GM12878 (cell line): Measurements from ENCODE around the gene OXER1. TPM values are rescaled to one million over a fixed set of nuclear protein-coding genes. Genes with fewer than 3 reads are reported as not detected.

Source experiments
- ATAC-seq: fragments of 200-7000 bp; cut with Tn5 transposase; 3 replicates; pipeline ENCODE4 v1.9.1; 2020; ENCODE audit warnings: mild to moderate bottlenecking, moderate library complexity
- BruUV-seq: library from RNA; stranded (reverse); fragments of 400-500 nt; replicated peaks from 2 replicates; lab custom pipeline; 2021; lab: Mats Ljungman, UMichigan
- CTCF ChIA-PET: fragments of 300-600 bp; sonication (Branson Sonifier 250); formaldehyde crosslinking; extraction: SDS; loops from one replicate; lab custom pipeline; 2021; ENCODE audit warnings: inconsistent platforms; lab: Yijun Ruan, JAX
- POLR2A ChIA-PET: fragments of 350-600 bp; formaldehyde crosslinking; extraction: SDS; loops from one replicate; lab custom pipeline; 2021; ENCODE audit warnings: inconsistent platforms; lab: Charles Lee
- RAD21 ChIA-PET: fragments of 300-600 bp; sonication (Branson Sonifier 250); formaldehyde crosslinking; loops from one replicate; lab custom pipeline; 2023; ENCODE audit warnings: antibody characterized with exemption; ENCODE audit not compliant: unreplicated experiment; lab: Charles Lee
- SMC1A ChIA-PET: fragments of 300-600 bp; sonication (Branson Sonifier 250); formaldehyde crosslinking; loops from one replicate; lab custom pipeline; 2023; ENCODE audit not compliant: unreplicated experiment, uncharacterized antibody; lab: Charles Lee
- DNase-seq: peaks from one replicate; pipeline ENCODE4 v3.0.0-alpha.2; 2011; ENCODE audit warnings: low read depth, low spot score
- FAIRE-seq: peaks from 3 replicates; lab custom pipeline; 2011; peaks lifted over from hg19 to GRCh38; lab: Jason Lieb, UNC
- H2AFZ ChIP-seq: 2 replicates; pipeline ENCODE4 v1.6.0; 2011; ENCODE audit warnings: low read depth, low read length, control low read depth; ENCODE audit not compliant: control insufficient read depth
- H3K27ac ChIP-seq: 2 replicates; pipeline ENCODE4 v1.5.1; 2011; ENCODE audit warnings: control low read depth; ENCODE audit not compliant: control insufficient read depth, insufficient read depth
- H3K27me3 ChIP-seq, 2 experiments: replicated peaks in 1 of 2; 2 replicates each; pipeline versions ENCODE4 v1.6.0 to v1.6.1; 2011; ENCODE audit warnings: low read length in 1 of 2; ENCODE audit not compliant: control insufficient read depth in 2 of 2, insufficient read depth in 2 of 2
- H3K36me3 ChIP-seq, 2 experiments: 2 replicates each; pipeline ENCODE4 v1.5.1; 2011; ENCODE audit warnings: low read length in 1 of 2; ENCODE audit not compliant: control insufficient read depth in 2 of 2, insufficient read depth in 2 of 2
- H3K4me1 ChIP-seq: 2 replicates; pipeline ENCODE4 v1.6.1; 2011; ENCODE audit warnings: mild to moderate bottlenecking, low read length, moderate library complexity, mixed read lengths; ENCODE audit not compliant: control insufficient read depth, insufficient read depth
- H3K4me2 ChIP-seq: 2 replicates; pipeline ENCODE4 v1.6.0; 2011; ENCODE audit warnings: control low read depth; ENCODE audit not compliant: control insufficient read depth, insufficient read depth
- H3K4me3 ChIP-seq: fragments of 200-600 bp; sonication (generic); 2 replicates; pipeline ENCODE4 v1.5.1; 2016
- H3K79me2 ChIP-seq: 2 replicates; pipeline ENCODE4 v1.6.0; 2011; ENCODE audit warnings: low read length; ENCODE audit not compliant: control insufficient read depth, insufficient read depth
- H3K9ac ChIP-seq: 2 replicates; pipeline ENCODE4 v1.8.0; 2011; ENCODE audit warnings: low read length, control low read depth, mixed read lengths; ENCODE audit not compliant: control insufficient read depth, insufficient read depth
- H3K9me3 ChIP-seq: replicated peaks from 3 replicates; pipeline ENCODE4 v1.5.1; 2011; ENCODE audit warnings: mild to moderate bottlenecking, low read length; ENCODE audit not compliant: control insufficient read depth, insufficient read depth
- H4K20me1 ChIP-seq: 2 replicates; pipeline ENCODE4 v1.6.0; 2011; ENCODE audit not compliant: control insufficient read depth, insufficient read depth
- EGR1 ChIP-seq, 2 experiments: IDR thresholded peaks; 1 replicate in 1 of 2; 2 replicates in 1 of 2; pipeline ENCODE4 v1.6.1; 2011 to 2012; ENCODE audit warnings: low read depth in 2 of 2, low read length in 2 of 2, borderline replicate concordance in 1 of 2, mild to moderate bottlenecking in 1 of 2, moderate library complexity in 1 of 2
- FOS ChIP-seq: IDR thresholded peaks from 3 replicates; pipeline ENCODE4 v1.6.1; 2011; ENCODE audit warnings: borderline replicate concordance; ENCODE audit not compliant: insufficient read length; ENCODE audit errors: extremely low read depth
- HDGF ChIP-seq: fragments of 450-650 bp; IDR thresholded peaks from 2 replicates; pipeline ENCODE4 v1.6.1; 2016; ENCODE audit warnings: antibody characterized with exemption
- KDM1A ChIP-seq: fragments of 200-600 bp; sonication (generic); IDR thresholded peaks from 2 replicates; pipeline ENCODE4 v1.6.1; 2016; ENCODE audit warnings: borderline replicate concordance
- KLF5 ChIP-seq: fragments of 450-650 bp; IDR thresholded peaks from 2 replicates; pipeline ENCODE4 v1.6.1; 2014; ENCODE audit warnings: mild to moderate bottlenecking; ENCODE audit not compliant: partially characterized antibody
- LARP7 ChIP-seq: fragments of 450-650 bp; IDR thresholded peaks from 2 replicates; pipeline ENCODE4 v1.6.1; 2017; ENCODE audit warnings: mild to moderate bottlenecking
- NFYB ChIP-seq: IDR thresholded peaks from 2 replicates; pipeline ENCODE4 v1.6.1; 2011; ENCODE audit warnings: low read depth, mild to moderate bottlenecking, low read length, improper control_type of control experiment, moderate library complexity; ENCODE audit not compliant: insufficient read depth
- PAX5 ChIP-seq: IDR thresholded peaks from 2 replicates; pipeline ENCODE4 v1.6.1; 2011; ENCODE audit warnings: low read depth, low read length, borderline replicate concordance
- SMAD1 ChIP-seq: fragments of 450-650 bp; IDR thresholded peaks from 2 replicates; pipeline ENCODE4 v1.6.1; 2018; ENCODE audit warnings: mild to moderate bottlenecking, low read depth; ENCODE audit not compliant: partially characterized antibody
- SMC3 ChIP-seq: IDR thresholded peaks from 2 replicates; pipeline ENCODE4 v1.6.1; 2011; ENCODE audit warnings: low read length, improper control_type of control experiment, borderline replicate concordance
- ZBED1 ChIP-seq: IDR thresholded peaks from 2 replicates; pipeline ENCODE4 v1.6.1; 2016; ENCODE audit warnings: borderline replicate concordance
- ZNF207 ChIP-seq: fragments of 450-650 bp; IDR thresholded peaks from 2 replicates; pipeline ENCODE4 v1.6.1; 2014; ENCODE audit warnings: antibody characterized with exemption, mild to moderate bottlenecking, borderline replicate concordance
- WGBS: methylation state at CpG from one replicate; pipeline ENCODE4 v1.1.6; 2016; ENCODE audit warnings: low lambda C conversion rate; ENCODE audit not compliant: insufficient replicate concordance, insufficient coverage; ENCODE audit errors: missing lambda C conversion rate; 5-methylcytosine and 5-hydroxymethylcytosine counted together
- in situ Hi-C: fragments of 300-500 bp; cut with MboI; formaldehyde crosslinking; loops from 9 replicates; pipeline ENCODE4 v1.14.3; 2018; ENCODE audit warnings: mixed read lengths
- intact Hi-C: fragments of 100-400 bp; cut with micrococcal nuclease; formaldehyde crosslinking; loops from one replicate; pipeline ENCODE4 v1.14.2; 2022; ENCODE audit not compliant: unreplicated experiment
- polyA plus RNA-seq, 11 experiments: library from polyadenylated mRNA; depleted of rRNA in 4 of 11; unstranded in 6 of 11; stranded (reverse) in 5 of 11; fragments of >200 nt; fragmentation: Nextera tagmentation in 4 of 11; fragmentation: Illumina TruSeq in 1 of 11; extraction: Ambion mirVana in 4 of 11; extraction: Trizol in 1 of 11; gene quantifications; 1 replicate in 1 of 11; 2 replicates in 10 of 11; pipeline versions ENCODE4 v1.2.1 to v1.2.3, GENCODE V29; 2011 to 2016; ENCODE audit warnings: inconsistent platforms in 2 of 11, missing spikeins in 2 of 11, low read depth in 1 of 11
- total RNA-seq, 4 experiments: library from RNA; depleted of rRNA in 3 of 4; stranded (reverse); fragments of >200 nt in 3 of 4; fragmentation: Illumina TruSeq in 1 of 4; extraction: Trizol in 1 of 4; gene quantifications; 2 replicates each; pipeline versions ENCODE4 v1.2.1 to v1.2.3, GENCODE V29; 2013 to 2021
- TF ChIP-seq, protein P1 (sequence below): fragments of 450-650 bp; IDR thresholded peaks from 2 replicates; pipeline ENCODE4 v1.6.1; 2016; ENCODE audit warnings: mild to moderate bottlenecking, moderate library complexity, borderline replicate concordance
- TF ChIP-seq, protein P2 (sequence below): fragments of 450-650 bp; IDR thresholded peaks from 2 replicates; pipeline ENCODE4 v1.6.1; 2017; ENCODE audit warnings: mild to moderate bottlenecking

The OXER1 gene
- total and polyA plus RNA-seq, 10 of the 15 experiments (the other 5 are each of a cell fraction or from before 2014, with no cell fraction given) = 0.11 to 8.6 (median 3.3) TPM

DNA sequence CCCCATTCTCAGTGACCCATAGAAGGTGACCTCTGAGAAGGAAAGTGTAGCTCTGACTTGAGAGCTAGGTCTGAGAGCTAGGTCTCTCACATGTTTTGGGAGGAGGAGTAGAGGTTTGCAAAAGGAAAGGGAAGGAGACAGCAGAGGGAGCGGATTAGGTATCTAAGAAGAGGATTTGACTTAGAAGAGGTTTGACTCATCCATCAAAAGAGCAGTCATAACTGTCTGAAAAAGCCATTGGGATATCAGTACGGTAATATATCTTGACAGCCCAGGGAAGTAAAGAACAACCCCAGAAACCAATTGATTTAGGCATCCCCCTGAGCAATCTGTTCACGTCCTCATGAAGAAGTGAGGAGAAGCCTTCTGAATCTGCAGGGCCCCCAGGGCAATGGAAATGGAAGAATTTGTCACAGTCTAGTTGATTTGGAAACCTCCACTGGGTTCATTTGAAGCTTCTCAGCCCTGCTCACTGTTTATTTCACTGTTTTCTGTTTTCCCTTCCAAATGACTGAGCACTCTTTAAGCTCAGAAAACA lies 19.3 kb downstream of the OXER1 start:
- in situ Hi-C loops (no loop called here), intact Hi-C loops (no loop called here)
- SMC1A ChIA-PET = interaction anchor here (0.9 to 1.4 kb wide), 2 partner anchors 8 to 10 kb away, joined by 3 read pairs; no protein-coding TSS in a partner anchor
- no peaks in the 10 kb centered on the region for H3K4me1 ChIP-seq
- no peak overlapping the region for H3K27ac ChIP-seq
- H2AFZ ChIP-seq = no peak overlapping the region
- no peak overlapping the region for H3K4me2 ChIP-seq
- peaks cover 0 to 4% of the 10 kb centered on the region in 2 experiments; a peak in 1 of 4 replicates for H3K36me3 ChIP-seq
- RAD21 ChIA-PET = interaction anchor here (0.6 kb wide), 1 partner anchor 9 kb away, joined by 3 read pairs; no protein-coding TSS in a partner anchor
- no peaks in the 10 kb centered on the region for H3K27me3 ChIP-seq
- CTCF ChIA-PET = interaction anchor here (0.6 to 2.1 kb wide), 3 partner anchors 31 to 178 kb away, joined by 3 to 7 read pairs (median 3); no protein-coding TSS in a partner anchor
- no peak for FAIRE-seq
- H3K4me3 ChIP-seq = no peak overlapping the region
- H3K9me3 ChIP-seq = no peaks in the 10 kb centered on the region; the same call in 2 of the 3 replicates
- H3K79me2 ChIP-seq = no peaks in the 10 kb centered on the region
- no peaks in the 10 kb centered on the region for H4K20me1 ChIP-seq
- no peak overlapping the region for H3K9ac ChIP-seq
- 94% methylated on average over 3 of the region's 3 CpGs for WGBS
- DNase-seq = no peak
- TF ChIP-seq SMC3 (no peak), KLF5 (no peak), FOS (no peak), PAX5 (no peak), ZNF207 (no peak), HDGF (no peak), NFYB (no peak), KDM1A (no peak), LARP7 (no peak), SMAD1 (no peak), EGR1 (IDR thresholded peaks at IDR 0.05; ENCODE audit: borderline replicate concordance in 1 of 2, low read depth in 2 of 2, low read length in 2 of 2) (no peak), ZBED1 (no peak)
- TF ChIP-seq, protein P1, sequence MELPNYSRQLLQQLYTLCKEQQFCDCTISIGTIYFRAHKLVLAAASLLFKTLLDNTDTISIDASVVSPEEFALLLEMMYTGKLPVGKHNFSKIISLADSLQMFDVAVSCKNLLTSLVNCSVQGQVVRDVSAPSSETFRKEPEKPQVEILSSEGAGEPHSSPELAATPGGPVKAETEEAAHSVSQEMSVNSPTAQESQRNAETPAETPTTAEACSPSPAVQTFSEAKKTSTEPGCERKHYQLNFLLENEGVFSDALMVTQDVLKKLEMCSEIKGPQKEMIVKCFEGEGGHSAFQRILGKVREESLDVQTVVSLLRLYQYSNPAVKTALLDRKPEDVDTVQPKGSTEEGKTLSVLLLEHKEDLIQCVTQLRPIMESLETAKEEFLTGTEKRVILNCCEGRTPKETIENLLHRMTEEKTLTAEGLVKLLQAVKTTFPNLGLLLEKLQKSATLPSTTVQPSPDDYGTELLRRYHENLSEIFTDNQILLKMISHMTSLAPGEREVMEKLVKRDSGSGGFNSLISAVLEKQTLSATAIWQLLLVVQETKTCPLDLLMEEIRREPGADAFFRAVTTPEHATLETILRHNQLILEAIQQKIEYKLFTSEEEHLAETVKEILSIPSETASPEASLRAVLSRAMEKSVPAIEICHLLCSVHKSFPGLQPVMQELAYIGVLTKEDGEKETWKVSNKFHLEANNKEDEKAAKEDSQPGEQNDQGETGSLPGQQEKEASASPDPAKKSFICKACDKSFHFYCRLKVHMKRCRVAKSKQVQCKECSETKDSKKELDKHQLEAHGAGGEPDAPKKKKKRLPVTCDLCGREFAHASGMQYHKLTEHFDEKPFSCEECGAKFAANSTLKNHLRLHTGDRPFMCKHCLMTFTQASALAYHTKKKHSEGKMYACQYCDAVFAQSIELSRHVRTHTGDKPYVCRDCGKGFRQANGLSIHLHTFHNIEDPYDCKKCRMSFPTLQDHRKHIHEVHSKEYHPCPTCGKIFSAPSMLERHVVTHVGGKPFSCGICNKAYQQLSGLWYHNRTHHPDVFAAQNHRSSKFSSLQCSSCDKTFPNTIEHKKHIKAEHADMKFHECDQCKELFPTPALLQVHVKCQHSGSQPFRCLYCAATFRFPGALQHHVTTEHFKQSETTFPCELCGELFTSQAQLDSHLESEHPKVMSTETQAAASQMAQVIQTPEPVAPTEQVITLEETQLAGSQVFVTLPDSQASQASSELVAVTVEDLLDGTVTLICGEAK = no peak
- TF ChIP-seq, protein P2, sequence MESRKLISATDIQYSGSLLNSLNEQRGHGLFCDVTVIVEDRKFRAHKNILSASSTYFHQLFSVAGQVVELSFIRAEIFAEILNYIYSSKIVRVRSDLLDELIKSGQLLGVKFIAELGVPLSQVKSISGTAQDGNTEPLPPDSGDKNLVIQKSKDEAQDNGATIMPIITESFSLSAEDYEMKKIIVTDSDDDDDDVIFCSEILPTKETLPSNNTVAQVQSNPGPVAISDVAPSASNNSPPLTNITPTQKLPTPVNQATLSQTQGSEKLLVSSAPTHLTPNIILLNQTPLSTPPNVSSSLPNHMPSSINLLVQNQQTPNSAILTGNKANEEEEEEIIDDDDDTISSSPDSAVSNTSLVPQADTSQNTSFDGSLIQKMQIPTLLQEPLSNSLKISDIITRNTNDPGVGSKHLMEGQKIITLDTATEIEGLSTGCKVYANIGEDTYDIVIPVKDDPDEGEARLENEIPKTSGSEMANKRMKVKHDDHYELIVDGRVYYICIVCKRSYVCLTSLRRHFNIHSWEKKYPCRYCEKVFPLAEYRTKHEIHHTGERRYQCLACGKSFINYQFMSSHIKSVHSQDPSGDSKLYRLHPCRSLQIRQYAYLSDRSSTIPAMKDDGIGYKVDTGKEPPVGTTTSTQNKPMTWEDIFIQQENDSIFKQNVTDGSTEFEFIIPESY = no peak
- ATAC-seq = no peak
- no TSS peak for BruUV-seq
- POLR2A ChIA-PET = interaction anchor here (0.8 to 1.0 kb wide), 2 partner anchors 10 to 23 kb away, joined by 3 read pairs; no protein-coding TSS in a partner anchor
